Lower leg skin (tissue), 3 donors: ENCODE measurements around the gene AKR1E2.

Experiments used
- CTCF ChIP-seq, 3 donors: fragments of 450-650 bp; IDR thresholded peaks; one replicate each; pipeline ENCODE4 v1.5.1; 2016; ENCODE audit warnings: antibody characterized with exemption in 3 of 3, mild to moderate bottlenecking in 3 of 3, moderate library complexity in 2 of 3
- POLR2A ChIP-seq, 2 donors: fragments of 450-650 bp; IDR thresholded peaks; one replicate each; pipeline ENCODE4 v1.6.1; 2016 to 2017; ENCODE audit warnings: antibody characterized with exemption in 2 of 2, mild to moderate bottlenecking in 1 of 2, moderate library complexity in 1 of 2

GRCh38 chr10:4887501-4887900 lies 61.5 kb downstream of the AKR1E2 start:
- TF ChIP-seq POLR2A (IDR thresholded peaks at IDR 0.05) (no peak), CTCF (IDR thresholded peaks at IDR 0.05) (no peak)
